Measurements from ENCODE around the gene RELL1. TPM values are rescaled to one million over a fixed set of nuclear protein-coding genes. Genes with fewer than 3 reads are reported as not detected.

RELL1 gene
- total RNA-seq, 1 donor from 2014 or later: 122 TPM

GRCh38 chr4:37620176-37620575 lies 66.0 kb downstream of the RELL1 start:
- no peaks in the 10 kb centered on the region for H3K27me3 ChIP-seq (ENCODE audit: control insufficient read depth, insufficient read depth, low read length)
- FAIRE-seq: no peak
- no peaks in the 10 kb centered on the region for H3K36me3 ChIP-seq (ENCODE audit: control insufficient read depth, insufficient read depth, low read length)
- no peak for TF ChIP-seq CTCF (IDR thresholded peaks at IDR 0.05; ENCODE audit: insufficient read depth, low read length, severe bottlenecking)
- no peak for DNase-seq (ENCODE audit: low read depth)
- H3K4me3 ChIP-seq (ENCODE audit: low read depth, low read length): no peak overlapping the region

- Histone ChIP-seq H3K4me3 (ENCODE audit: low read depth, low read length) (no peak overlapping the region), H3K27me3 (ENCODE audit: control insufficient read depth, insufficient read depth, low read length) (no peaks in the 10 kb centered on the region), H3K36me3 (ENCODE audit: control insufficient read depth, insufficient read depth, low read length) (no peaks in the 10 kb centered on the region)
- no peak for DNase-seq (ENCODE audit: low read depth)
- TF ChIP-seq CTCF (IDR thresholded peaks at IDR 0.05; ENCODE audit: insufficient read depth, low read length, severe bottlenecking): no peak
- FAIRE-seq: no peak
These were observed 70.5 kb downstream of the RELL1 start for GRCh38 chr4:37615720-37616063.

- H3K27me3 ChIP-seq (ENCODE audit: control insufficient read depth, insufficient read depth, low read length): no peaks in the 10 kb centered on the region
- TF ChIP-seq CTCF (IDR thresholded peaks at IDR 0.05; ENCODE audit: insufficient read depth, low read length, severe bottlenecking): no peak
- H3K36me3 ChIP-seq (ENCODE audit: control insufficient read depth, insufficient read depth, low read length): no peaks in the 10 kb centered on the region
- DNase-seq (ENCODE audit: low read depth): no peak
- FAIRE-seq: peak; percentile 36
- no peak overlapping the region for H3K4me3 ChIP-seq (ENCODE audit: low read depth, low read length)
These were observed 71.0 kb downstream of the RELL1 start for GRCh38 chr4:37615059-37615719.

GRCh38 chr4:37612811-37613210 lies 73.4 kb downstream of the RELL1 start:
- Histone ChIP-seq H3K4me3 (ENCODE audit: low read depth, low read length) (no peak overlapping the region), H3K36me3 (ENCODE audit: control insufficient read depth, insufficient read depth, low read length) (no peaks in the 10 kb centered on the region), H3K27me3 (ENCODE audit: control insufficient read depth, insufficient read depth, low read length) (no peaks in the 10 kb centered on the region)
- TF ChIP-seq CTCF (IDR thresholded peaks at IDR 0.05; ENCODE audit: insufficient read depth, low read length, severe bottlenecking): no peak
- DNase-seq (ENCODE audit: low read depth) (no peak), FAIRE-seq (no peak)

- Histone ChIP-seq H3K4me3 (ENCODE audit: low read depth, low read length) (no peak overlapping the region), H3K36me3 (ENCODE audit: control insufficient read depth, insufficient read depth, low read length) (no peaks in the 10 kb centered on the region), H3K27me3 (ENCODE audit: control insufficient read depth, insufficient read depth, low read length) (no peaks in the 10 kb centered on the region)
- DNase-seq (ENCODE audit: low read depth) (no peak), FAIRE-seq (no peak)
- TF ChIP-seq CTCF (IDR thresholded peaks at IDR 0.05; ENCODE audit: insufficient read depth, low read length, severe bottlenecking): no peak
These were observed 76.5 kb downstream of the RELL1 start for GRCh38 chr4:37609626-37610025.

GRCh38 chr4:37607018-37607417 lies 79.2 kb downstream of the RELL1 start:
- H3K36me3 ChIP-seq (ENCODE audit: control insufficient read depth, insufficient read depth, low read length): no peaks in the 10 kb centered on the region
- FAIRE-seq (no peak), DNase-seq (ENCODE audit: low read depth) (no peak)
- no peak for TF ChIP-seq CTCF (IDR thresholded peaks at IDR 0.05; ENCODE audit: insufficient read depth, low read length, severe bottlenecking)
- no peak overlapping the region for H3K4me3 ChIP-seq (ENCODE audit: low read depth, low read length)
- no peaks in the 10 kb centered on the region for H3K27me3 ChIP-seq (ENCODE audit: control insufficient read depth, insufficient read depth, low read length)
